Muscle of back (tissue), 11 donors: ENCODE data around the gene PSMG4. TPM values are rescaled to one million over a fixed set of nuclear protein-coding genes. Genes with fewer than 3 reads are reported as not detected.

Experiments used
- DNase-seq, 3 donors: peaks; one replicate each; pipeline versions ENCODE4 v3.0.0 to v3.0.0-alpha.2; 2013
- polyA plus RNA-seq, 10 donors: library from polyadenylated mRNA; unstranded; fragments of 120-200 nt; gene quantifications; one replicate each; pipeline ENCODE4 v1.2.1, GENCODE V29; 2013; ENCODE audit not compliant: insufficient read length in 10 of 10

PSMG4 gene
- polyA plus RNA-seq, 10 donors: 7.9 to 14.9 (median 12.2) TPM

DNA sequence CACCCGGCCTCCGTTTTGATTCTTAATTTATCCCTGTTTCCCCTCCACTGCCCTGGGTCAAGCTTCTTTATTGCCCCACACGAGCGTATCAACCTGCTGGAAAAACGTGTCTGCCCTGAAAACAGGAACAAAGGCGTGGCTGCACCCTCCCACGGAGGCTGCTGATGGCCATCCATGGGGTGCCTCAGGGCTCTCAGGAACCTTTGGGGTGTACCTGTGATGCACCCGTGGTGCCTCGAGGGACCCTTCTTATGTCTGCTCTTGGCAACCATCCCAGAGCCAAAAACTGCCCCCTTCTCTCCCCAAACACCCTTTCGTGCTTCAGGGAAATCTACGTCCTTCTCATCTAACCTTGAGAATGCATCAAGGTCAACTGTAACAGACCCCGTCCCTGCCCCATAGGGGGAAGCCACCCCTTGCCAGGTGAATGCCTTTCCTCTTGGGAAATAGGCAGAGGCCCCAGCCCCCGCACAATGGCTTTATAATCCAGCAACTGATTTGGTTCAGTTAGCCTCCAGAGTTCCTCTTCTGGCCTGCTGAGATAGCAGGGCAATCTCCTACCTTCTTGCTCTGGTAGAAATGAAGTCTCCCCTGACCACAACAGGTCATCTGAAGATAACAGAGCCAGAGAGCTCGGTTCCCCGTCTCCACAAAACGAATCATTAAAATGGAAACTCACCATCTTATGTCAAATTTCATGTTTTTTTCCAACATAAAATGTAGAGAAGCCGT is 29.4 kb downstream of the PSMG4 start:
- DNase-seq: no peak

- DNase-seq: no peak
Observed at GRCh38 chr6:3288711-3289663, 30.2 kb downstream of the PSMG4 start.

GRCh38 chr6:3289664-3290055 is 30.9 kb downstream of the PSMG4 start:
- no peak for DNase-seq

GRCh38 chr6:3290149-3290930 is 31.6 kb downstream of the PSMG4 start:
- DNase-seq: no peak

- no peak for DNase-seq
Observed at GRCh38 chr6:3290931-3291211, 32.1 kb downstream of the PSMG4 start.

- DNase-seq: no peak
Observed at GRCh38 chr6:3291346-3291745, 32.6 kb downstream of the PSMG4 start.

GRCh38 chr6:3291987-3292386 is 33.2 kb downstream of the PSMG4 start:
- DNase-seq: no peak

GRCh38 chr6:3292431-3293197 is 33.9 kb downstream of the PSMG4 start:
- DNase-seq: no peak

DNA sequence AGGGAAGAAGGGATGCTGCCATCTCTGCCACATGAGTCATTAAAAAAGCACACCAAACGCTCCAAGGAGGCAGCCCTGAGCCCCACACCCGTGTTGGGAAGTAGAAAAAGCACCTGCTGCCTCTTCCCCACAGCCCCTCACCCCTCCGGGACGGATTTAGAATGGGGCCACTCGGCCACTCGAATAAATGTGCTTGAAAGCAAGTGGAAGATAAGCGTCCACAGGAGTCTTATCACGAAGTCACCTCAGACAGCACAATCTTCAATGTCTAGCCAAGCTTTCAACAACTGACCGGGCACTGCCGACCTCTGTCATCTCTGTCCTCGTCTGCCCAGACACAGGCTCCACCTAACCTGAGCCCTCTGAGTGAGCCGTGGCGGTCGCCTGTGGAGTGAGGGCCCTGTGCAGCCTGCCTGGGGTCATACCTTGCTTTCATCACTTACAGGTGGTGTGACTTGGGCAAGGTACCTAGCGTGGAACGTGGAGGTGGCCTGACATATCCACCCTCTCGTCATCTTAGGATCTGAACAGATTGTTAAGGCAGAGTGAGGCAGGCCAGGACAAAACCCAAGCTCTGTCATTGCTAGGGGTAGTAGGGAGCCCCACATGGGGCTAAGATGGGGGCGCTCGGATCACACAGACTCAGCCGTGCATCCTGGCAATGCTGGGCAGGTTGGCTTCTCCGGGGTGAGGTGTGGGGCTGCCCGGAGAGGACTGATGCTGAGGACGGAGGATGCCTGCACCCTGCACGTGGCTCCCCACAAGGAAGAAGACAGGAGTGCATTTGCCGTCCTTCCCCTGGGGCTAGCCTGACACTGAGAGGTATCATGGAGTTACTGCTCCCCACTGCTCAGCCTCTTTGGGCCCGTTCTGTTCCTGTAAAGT is 34.8 kb downstream of the PSMG4 start:
- DNase-seq: no peak

GRCh38 chr6:3294396-3294795 is 35.6 kb downstream of the PSMG4 start:
- no peak for DNase-seq

DNA sequence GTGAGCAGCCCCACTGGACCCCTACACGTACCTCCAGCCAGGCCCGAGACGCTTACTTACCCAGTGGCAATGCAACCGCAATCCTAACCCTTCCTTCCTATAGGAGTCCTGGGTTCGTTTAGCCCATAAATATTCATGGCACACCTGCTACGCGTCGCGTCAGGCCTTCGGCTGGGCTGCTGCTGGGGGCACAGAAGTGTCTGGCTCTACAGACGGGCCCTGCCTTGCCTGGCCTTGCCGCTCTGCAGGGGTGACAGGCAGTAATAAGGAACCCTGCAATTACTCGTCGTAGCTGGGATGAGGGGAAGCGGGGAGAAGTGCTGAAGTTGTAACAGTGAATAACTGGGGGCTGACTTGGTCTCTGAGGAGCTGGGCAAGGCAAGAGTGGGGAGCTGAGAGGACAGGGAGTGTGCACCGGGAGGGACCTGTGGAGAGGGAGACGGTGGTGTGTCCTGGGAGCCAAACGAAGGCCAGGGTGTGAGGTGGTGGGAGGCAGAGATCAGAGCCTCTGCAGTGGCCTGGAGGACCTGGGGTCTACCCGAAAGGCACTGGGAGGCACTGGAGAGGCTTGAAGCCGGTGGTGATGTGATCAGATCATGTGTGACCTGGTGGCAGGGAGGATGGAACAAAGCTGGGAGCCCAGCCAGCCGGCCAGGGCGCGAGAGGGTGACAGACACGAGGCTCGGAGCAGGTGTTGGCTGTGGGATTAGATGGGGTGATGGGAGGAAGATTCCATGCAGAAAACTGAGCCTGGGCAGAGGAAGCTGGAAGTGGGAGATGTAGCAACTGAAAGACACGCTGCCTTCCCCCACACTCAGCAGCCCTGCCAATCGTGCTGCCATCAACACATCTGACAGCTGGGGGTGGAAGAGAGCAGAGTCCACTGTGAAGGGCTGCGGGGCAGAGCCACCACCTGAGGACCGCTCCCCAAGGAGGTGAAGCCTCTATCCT is 36.4 kb downstream of the PSMG4 start:
- no peak for DNase-seq

GRCh38 chr6:3296078-3296477 is 37.3 kb downstream of the PSMG4 start:
- DNase-seq: no peak

DNA sequence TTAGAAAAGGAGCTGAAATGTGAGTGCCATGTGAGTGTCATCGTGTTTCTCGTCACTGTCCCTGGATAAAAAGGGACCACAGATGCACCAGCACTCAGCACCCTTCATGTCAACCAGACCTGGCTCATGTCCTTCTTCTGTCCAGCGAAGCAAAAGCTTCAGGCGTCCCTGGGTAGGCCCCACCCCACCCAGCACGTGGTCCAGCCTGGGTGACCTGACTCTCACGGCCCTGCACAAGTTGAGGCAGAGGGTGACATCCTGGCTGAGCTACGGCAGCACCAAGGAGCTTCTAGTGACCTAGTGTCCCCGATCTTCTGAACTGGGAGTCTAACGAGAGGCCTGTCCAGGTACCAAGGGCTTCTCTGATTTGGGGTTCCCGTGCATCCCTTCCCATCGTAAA is 37.8 kb downstream of the PSMG4 start:
- no peak for DNase-seq

GRCh38 chr6:3297006-3297405 is 38.3 kb downstream of the PSMG4 start:
- no peak for DNase-seq

DNA sequence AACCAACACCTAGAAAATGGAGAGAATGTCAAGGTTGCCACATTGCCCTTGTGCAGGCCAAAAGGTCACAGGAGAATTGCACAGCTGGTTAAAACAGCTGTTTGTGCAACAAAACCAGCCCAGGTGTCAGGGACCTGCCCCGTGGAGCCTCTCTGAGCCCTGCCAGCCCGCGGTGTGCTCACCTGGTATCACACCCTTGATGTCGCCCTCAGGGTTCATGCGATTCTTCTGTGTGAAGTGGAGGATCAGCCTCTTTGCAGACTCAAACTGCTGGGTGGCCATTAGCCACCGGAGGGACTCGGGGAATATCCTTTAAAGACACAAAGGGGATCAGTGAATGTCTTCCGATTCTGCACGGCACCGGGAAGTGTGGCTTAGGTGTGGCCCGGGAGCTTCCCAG is 39.2 kb downstream of the PSMG4 start:
- no peak for DNase-seq

DNA sequence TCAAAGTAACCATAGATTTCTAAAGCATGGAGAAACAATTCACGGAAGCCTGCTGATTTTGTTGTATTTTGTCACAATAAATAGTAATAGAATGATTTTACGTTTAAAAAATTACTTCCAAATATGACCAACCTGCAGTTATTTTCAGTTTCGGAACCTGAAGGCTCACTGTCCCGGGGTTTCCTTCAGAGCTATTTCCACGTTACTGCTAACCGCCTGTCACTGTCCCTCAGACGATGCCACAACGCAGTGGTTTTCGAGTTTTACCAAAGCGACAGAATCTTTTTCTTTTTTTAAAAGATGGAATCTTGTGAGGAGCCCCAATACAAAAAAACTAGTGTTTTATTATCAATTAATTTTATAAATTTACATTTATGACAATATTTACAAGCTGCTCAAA is 40.5 kb downstream of the PSMG4 start:
- no peak for DNase-seq

DNA sequence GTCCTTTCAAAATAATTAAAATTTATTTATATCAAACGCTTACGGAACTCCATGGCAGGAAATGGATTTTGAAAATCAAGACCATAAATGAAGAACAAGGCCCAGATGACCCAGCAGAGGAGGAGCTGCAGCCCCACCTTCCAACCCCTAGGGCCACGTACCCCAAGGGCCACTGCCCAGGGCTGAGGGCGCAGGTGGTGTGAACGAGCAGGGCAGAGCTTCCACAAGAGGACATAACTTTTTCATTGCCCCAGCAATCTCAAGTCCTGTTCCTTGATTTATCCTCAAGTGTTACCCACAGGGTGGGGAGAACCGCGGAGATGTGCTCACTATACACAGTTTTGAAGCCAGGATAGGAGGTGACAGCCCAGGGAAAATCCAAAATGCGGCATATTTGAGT is 42.8 kb downstream of the PSMG4 start:
- no peak for DNase-seq

- no peak for DNase-seq
Observed at GRCh38 chr6:3303795-3304411, 45.2 kb downstream of the PSMG4 start.
